HG02981 (cell line): ENCODE measurements around the gene CMTM3.
"Not testable (repeated sequence)": the region's sequence is repeated elsewhere in the genome, so short reads cannot be mapped to it uniquely, and the experiment has no call there.

Experiments used
- ATAC-seq: cut with Tn5 transposase; IDR thresholded peaks from one replicate; pipeline ENCODE4 v1.9.1; 2021; ENCODE audit warnings: mild to moderate bottlenecking, moderate library complexity; ENCODE audit not compliant: unreplicated experiment

CMTM3 gene

GRCh38 chr16:66608241-66609138, 4.0 kb downstream of the CMTM3 start:
- no peak for ATAC-seq

- ATAC-seq, result no peak
Measured at GRCh38 chr16:66609139-66609510, 4.6 kb downstream of the CMTM3 start.

GRCh38 chr16:66610111-66610820, 5.8 kb downstream of the CMTM3 start:
- no peak for ATAC-seq

GRCh38 chr16:66611911-66612310, 7.4 kb downstream of the CMTM3 start:
- ATAC-seq, result not testable (repeated sequence)

- ATAC-seq, result no peak
Measured at GRCh38 chr16:66612422-66612821, 7.9 kb downstream of the CMTM3 start.

- no peak for ATAC-seq
Measured at GRCh38 chr16:66614161-66614802, 9.8 kb downstream of the CMTM3 start.

GRCh38 chr16:66616169-66616568, 11.7 kb downstream of the CMTM3 start:
- no peak for ATAC-seq

GRCh38 chr16:66616592-66616991, 12.1 kb downstream of the CMTM3 start:
- no peak for ATAC-seq

- ATAC-seq, result no peak
Measured at GRCh38 chr16:66617010-66617434, 12.5 kb downstream of the CMTM3 start.

GRCh38 chr16:66617728-66618127, 13.2 kb downstream of the CMTM3 start:
- no peak for ATAC-seq

GRCh38 chr16:66618588-66619375, 14.3 kb downstream of the CMTM3 start:
- ATAC-seq, result no peak

GRCh38 chr16:66619534-66620428, 15.3 kb downstream of the CMTM3 start:
- no peak for ATAC-seq

GRCh38 chr16:66620429-66620795, 15.9 kb downstream of the CMTM3 start:
- no peak for ATAC-seq

GRCh38 chr16:66621973-66622372, 17.5 kb downstream of the CMTM3 start:
- ATAC-seq, result no peak

GRCh38 chr16:66622863-66623262, 18.4 kb downstream of the CMTM3 start:
- ATAC-seq, result no peak

GRCh38 chr16:66623755-66624154, 19.3 kb downstream of the CMTM3 start:
- ATAC-seq, result no peak

- not testable (repeated sequence) for ATAC-seq
Measured at GRCh38 chr16:66627611-66628378, 23.3 kb downstream of the CMTM3 start.

- ATAC-seq, result no peak
Measured at GRCh38 chr16:66629856-66630255, 25.4 kb downstream of the CMTM3 start.
